Activated CD4-positive, alpha-beta T cell treated with anti-CD3 and anti-CD28 coated beads for 4 hours (primary cell): Measurements from ENCODE around the gene CYP3A4.
"Not testable (repeated sequence)": the region's sequence is repeated elsewhere in the genome, so short reads cannot be mapped to it uniquely, and the experiment has no call there.

Experiments
- DNase-seq, 2 donors: peaks; one replicate each; pipeline ENCODE4 v3.0.0-alpha.2; 2020

The CYP3A4 gene

DNA sequence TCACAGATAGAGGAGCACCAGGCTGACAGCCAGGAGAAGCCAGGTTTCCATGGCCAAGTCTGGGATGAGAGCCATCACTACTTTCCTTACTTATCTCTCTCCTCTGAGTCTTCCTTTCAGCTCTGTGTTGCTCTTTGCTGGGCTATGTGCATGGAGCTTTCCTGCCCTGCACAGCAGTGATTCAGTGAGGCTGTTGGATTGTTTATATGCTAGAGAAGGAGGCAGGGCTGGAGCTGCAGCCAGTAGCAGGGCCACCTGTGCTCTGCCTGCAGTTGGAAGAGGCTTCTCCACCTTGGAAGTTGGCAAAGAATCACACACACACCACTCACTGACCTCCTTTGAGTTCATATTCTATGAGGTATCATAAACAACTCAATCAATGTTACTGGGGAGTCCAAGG lies at the start of gene CYP3A4:
Gene CYP3A4 (minus strand): TSS at position 178 of the 400 bp plus-strand sequence. CDS start 103 bp downstream, at position 75.
- DNase-seq = no peak

DNA sequence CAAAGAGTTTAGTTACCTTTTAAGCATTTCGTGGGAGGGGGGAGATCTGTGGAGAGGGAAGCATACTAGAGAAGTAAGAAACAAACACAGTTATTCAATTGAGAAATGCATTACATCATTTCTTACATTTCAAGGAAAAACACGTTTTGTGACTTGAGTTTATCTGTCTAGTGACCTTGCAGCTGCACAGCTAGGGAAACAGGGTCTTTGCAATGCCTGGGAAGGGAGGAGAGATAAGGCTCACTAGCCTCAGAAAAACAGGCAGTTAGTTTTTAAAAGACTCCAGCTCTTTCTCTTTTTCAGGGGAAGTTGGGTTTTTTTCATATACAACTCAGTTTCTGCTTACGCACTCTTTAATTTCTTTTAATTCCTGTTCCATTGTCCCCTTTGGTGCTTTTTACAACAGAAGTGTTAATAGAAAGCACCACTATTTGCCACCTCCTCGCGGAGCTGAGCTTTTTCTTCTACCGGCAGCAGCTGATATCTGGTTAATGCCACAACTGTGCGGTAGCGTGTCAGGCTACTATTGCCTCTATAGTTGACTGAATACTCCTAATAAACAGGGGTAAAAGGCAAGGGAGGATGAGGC lies 49.4 kb upstream of the CYP3A4 start:
- no peak for DNase-seq

DNA sequence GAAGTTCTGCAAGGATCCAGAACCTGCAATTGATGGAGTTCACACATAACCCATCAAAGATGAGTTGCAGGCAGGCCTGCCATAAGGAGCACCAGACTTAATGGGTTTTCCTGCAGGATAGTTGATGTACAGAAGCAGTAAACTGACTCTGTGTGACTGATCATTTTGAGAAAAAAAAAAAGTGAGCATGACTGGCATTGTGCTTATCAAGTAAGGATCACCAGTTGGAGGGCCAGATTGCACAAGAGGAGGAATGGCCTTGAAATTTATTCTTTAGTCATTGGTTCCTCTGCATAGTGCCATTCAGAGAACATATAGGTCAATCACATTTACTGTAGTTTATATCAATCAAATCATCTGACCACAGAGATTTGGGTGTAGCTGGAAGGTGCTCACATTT lies 47.6 kb upstream of the CYP3A4 start:
- no peak for DNase-seq

DNA sequence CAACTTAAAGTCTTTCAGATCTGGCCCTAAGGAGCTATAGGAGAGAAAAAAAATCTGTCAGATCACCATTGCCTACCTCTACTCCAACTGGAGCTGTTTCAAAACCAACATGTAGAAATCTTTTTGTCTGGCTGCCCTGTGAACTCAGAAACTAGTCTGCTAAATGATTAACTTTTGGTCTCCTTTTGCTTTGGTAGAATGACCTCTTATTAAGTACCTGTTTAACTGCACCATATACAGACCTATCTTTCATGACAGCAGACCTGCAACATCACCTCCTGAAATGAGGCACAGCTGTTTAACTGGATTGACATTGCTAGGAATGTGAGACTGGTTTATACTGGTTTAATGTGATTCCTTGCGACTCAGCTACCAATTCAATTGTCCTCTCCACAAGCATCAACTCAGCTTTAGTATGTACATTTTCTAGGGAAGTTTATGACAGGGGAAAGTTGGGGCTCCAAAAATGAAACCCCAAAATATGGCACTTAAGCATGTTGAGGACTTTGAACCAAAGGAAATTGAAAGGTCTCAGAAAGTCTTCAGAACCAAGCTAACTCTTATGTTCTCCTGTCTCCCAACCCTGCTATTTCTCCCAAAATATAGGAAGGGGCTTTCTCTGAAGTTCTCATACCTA lies 45.7 kb upstream of the CYP3A4 start:
- DNase-seq = no peak

DNA sequence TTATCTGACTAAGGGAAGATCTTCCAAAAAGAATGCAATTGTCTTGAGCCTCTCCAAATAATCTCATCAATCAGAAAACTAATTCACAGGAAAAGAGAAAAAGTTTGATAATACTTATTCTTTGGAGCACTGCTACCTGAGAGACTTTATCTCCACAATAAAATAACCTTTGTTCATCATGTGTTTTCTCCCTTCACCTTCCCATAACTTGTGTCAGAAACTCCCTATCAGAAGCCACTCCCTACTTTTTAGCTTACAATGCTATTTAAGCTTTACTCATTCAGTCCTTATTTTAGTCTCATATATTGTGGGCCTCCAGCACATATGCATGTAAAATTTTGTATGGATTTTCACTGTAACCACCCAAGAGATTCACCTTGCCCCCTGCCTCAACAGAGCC lies 44.8 kb upstream of the CYP3A4 start:
- DNase-seq = no peak

DNA sequence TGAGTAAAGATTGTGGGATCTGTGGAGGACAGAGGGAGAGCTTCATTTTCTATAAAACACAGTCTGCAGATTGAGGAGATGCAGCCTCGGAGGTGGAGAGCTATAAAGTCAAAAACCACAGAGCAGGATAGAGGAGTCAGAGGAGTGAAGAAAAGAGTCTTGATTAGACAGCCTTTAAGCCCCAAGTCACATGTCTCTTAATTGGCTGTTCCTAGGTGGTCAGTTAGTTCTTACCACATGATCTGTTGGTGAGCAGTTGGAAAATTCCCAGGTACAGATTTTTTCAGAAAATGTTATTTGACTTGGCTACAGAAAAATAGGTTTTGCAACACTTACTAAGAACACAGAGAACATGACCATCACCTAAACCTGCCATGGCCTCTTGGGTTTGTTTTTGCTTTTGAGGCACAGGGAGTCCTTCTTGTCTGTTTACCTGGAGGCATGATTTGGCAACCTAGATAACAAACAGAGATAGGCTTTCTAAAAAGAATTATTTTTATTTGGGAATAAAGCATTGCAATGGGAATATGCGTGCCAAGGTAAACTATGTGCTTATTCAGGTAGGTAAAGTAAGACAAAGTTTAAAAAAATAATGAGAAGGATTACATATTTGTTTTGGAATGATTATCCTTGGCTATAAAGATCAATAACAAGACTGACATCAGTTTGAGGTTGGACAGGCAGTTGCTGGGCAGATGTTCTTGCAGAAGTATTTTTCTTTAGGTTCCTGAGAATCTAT lies 43.2 kb upstream of the CYP3A4 start:
- DNase-seq = no peak

DNA sequence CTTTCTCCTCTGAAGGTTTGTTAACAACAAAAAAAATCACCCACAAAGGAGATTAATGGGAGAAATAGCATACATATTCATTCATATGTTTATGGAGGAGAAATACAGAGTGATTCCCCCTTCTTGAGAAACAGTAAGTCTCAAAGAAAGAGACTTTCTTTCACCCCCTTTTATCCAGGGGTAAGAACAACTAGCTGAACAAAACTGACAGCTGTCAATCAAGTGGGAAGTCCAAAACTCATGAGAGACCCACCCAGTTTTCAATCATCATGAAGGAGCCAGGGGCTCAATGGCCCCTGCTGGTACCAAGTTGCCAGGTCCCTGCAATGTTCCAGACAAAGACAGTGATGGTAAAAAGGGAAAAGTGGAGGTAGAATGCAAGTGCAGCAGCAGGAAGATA lies 41.9 kb upstream of the CYP3A4 start:
- DNase-seq = no peak

DNA sequence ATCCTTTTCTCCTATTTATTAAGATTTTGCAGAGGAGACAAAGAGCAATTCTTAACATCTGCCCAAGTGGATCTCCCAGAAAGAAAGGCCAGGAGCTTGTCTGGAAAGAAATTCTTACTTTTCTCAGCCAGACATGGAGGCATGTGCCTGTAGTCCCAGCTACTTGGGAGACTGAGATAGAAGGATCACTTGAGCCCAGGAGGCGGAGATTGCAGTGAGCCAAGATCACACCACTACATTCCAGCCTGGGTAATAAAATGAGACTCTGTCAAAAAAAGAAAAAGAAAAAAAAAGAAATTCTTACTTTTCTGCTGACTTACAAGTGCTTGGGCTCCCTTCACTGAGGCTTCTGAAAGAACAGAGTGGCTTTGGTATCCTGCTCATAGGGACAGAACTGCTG lies 41.5 kb upstream of the CYP3A4 start:
- DNase-seq = no peak

DNA sequence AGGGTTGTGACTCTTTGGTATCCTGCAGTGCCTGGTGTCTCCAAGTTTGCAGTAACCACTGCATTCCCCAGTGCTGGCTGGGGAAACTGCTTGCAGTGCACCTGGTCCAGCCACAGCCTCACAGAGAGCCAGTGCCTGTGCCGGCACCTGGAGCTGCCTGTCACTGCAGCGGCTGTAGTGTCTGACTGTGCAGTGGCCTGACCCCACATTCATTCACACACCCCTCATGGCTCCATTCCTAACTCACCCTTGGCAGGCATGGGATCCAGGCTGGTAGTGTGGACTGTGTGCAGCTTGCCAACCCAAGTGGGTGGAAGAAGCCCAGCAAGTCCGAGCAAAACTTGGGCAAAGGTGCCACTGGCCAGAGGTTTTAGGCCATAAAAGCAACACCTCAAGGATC lies 40.1 kb upstream of the CYP3A4 start:
- no peak for DNase-seq

DNA sequence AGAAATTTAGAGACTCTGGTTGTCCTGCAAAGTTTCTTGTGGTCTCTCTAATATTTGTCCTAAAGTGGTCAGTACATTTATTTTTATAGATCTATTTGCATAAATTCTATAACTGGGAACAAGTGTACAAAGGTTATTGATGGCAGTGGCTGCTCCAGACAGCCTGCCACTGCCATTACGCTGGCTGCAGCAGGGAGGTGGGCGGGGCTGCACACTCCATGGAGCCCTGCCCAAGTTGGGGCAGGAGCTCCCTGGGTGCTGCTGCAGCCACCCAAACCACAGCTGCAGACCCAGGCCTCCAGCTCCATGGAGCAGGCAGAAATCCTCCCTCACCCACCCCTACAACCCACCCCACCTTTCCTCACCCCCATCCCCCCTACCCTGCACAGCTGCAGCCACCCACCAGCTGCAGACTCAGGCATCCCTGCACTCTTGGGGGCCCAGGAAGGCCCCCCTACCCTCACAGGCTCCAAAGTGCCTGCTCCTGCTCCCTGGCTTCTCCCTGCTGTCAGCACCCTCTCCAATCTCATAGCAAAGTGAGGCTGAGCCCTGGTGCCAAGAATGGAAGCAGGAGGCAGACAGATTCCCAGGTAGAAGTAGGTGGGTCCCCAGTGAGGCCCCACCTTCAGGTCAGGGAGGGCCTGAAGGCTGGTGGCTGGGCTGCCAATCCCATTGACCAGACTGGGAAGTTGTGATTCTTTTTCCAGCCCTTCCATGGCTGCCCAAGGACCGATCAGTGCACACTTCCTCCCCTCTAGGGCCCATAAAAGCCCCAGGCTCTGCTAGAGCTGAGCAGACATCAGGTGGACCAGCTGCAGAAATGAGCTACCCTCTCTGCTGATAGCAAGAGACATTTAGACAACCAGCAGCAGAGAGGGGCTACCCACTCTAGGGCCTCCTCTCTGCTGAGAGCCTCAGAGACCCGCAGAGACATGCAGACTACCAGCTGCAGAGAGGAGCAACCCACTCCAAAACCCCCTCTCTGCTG lies 39.0 kb upstream of the CYP3A4 start:
- no peak for DNase-seq

DNA sequence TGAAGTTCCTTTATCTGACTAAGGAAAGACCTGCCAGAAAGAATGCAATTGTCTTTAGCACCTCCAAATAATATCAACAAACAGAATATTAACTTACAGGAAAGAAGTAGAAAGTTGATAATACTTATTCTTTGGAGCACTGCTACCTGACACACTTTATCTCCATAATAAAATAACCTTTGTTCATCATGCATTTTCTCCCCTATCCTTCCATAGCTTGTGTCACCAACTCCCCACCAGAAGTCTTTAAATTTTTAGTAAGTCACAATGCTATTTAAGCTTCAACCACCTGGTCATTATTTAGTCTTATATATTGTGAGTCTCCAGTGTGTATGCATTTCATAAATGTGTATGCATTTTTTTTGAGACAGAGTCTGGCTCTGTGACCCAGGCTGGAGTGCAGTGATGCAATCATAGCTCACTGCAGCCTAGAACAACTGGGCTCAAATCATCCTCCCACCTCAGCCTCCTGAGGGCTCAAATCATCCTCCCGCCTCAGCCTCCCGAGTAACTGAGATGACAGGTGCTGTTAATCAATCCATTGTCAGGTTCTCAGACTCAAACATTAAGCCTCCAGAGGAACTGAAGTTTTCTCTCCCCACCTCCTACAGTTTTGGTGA lies 36.5 kb upstream of the CYP3A4 start:
- DNase-seq = no peak

DNA sequence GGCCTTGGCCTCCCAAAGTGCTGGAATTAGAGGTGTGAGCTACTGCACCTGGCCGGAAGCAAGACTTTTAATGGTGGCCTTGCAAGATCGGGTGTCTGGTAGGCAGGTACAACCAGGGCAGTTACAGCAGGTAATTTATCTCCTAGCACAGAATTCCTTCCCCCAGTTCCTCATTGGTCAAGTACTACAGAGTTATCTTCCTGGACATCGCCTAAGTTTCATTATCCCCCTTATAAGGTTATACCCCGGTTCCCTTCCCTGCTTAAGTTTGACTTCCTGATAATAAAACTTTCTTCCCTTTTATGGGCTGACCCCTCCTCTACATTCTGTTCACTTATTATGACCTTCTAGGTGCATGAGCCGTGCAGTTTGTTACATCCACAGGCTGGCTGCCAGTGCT lies 24.8 kb upstream of the CYP3A4 start:
- DNase-seq = no peak

DNA sequence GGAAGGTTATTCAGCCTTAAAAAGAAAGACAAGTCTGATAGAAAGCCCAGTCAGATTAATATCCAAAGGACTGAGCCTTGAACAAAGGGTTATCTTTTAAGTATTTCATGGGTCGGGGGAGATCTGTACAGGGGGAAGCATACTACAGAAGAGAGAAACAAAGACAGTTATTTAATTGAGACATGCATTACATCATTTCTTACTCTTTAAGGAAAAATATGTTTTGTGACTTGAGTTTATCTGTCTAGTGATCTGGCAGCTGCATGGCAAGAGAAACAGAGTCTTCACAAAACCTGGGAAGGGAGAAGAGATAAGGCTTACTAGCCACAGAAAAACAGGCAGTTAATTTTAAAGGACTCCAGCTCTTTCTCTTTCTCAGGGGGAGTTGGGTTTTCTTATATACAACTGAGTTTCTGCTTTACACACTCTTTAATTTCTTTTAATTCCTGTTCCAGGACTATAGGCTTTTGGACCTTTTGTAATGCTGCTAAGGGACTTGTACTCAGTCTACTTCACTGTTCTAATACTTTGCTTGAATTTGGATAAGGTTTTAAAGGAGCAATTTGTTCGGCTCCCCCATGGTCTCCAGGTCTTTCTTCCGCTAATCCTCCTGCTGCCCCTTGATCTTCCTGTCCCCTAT lies 23.0 kb upstream of the CYP3A4 start:
- no peak for DNase-seq

DNA sequence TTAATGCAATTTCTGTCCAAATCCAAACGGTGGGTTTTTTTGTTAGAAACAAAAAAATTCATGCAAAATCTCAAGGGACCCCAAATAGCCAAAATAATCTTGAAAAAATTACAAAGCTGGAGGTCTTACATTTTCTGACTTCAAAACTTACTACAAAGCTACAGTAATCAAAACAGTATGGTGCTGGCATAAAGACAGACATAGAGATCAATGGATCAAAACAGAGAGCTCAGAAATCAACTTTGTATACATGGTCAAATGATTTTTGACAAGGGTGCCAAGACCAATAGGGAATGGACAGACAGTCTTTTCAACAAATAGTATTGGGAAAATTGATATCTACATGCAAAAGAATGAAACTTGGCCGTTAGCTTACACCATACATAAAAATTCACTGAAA lies 21.7 kb upstream of the CYP3A4 start:
- DNase-seq = no peak

DNA sequence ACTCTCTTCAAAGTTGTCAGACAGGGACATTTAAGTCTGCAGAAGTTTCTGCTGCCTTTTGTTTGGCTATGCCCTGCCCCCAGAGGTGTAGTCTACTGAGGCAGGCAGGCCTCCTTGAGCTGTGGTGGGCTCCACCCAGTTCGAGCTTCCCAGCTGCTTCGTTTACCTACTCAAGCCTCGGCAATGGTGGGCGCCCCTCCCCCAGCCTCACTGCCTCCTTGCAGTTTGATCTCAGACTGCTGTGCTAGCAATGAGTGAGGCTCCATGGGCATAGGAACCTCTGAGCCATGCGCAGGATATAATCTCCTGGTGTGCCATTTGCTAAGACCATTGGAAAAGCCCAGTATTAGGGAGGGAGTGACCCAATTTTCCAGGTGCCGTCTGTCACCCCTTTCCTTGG lies 19.1 kb upstream of the CYP3A4 start:
- DNase-seq = not testable (repeated sequence)

DNA sequence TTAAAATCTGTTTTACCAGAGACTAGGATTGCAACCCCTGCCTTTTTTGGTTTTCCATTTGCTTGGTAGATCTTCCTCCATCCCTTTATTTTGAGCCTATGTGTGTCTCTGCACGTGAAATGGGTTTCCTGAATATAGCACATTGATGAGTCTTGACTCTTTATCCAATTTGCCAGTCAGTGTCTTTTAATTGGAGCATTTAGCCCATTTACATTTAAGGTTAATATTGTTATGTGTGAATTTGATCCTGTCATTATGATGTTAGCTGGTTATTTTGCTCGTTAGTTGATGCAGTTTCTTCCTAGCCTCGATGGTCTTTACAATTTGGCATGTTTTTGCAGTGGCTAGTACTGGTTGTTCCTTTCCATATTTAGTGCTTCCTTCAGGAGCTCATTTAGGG lies 17.4 kb upstream of the CYP3A4 start:
- not testable (repeated sequence) for DNase-seq

DNA sequence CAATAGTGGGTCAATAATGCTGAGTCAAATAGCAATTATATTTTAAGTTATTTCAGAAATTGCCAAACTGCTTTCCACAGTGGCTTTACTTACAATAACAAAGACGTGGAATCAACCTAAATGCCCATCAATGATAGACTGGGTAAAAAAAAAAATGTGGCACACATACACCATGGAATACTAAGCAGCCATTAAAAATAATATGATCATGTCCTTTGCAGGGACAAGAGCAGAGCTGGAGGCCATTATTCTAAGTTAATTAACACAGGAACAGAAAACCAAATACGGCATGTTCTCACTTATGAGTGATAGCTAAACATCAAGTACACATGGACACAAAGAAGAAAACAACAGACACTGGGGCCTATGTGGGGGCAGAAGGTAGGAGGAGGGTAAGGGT lies 15.0 kb upstream of the CYP3A4 start:
- DNase-seq = no peak

DNA sequence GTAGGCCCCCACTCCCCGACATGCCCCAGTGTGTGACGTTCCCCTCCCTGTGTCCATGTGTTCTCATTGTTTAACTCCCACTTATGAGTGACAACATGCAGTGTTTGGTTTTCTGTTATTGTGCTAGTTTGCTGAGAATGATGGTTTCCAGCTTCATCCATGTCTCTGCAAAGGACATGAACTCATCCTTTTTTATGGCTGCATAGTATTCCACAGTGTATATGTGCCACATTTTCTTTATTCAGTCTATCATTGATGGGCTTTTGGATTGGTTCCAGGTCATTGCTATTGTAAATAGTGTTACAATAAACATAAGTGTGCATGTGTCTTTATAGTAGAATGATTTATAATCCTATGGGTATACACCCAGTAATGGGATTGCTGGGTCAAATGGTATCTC lies 11.9 kb upstream of the CYP3A4 start:
- not testable (repeated sequence) for DNase-seq

DNA sequence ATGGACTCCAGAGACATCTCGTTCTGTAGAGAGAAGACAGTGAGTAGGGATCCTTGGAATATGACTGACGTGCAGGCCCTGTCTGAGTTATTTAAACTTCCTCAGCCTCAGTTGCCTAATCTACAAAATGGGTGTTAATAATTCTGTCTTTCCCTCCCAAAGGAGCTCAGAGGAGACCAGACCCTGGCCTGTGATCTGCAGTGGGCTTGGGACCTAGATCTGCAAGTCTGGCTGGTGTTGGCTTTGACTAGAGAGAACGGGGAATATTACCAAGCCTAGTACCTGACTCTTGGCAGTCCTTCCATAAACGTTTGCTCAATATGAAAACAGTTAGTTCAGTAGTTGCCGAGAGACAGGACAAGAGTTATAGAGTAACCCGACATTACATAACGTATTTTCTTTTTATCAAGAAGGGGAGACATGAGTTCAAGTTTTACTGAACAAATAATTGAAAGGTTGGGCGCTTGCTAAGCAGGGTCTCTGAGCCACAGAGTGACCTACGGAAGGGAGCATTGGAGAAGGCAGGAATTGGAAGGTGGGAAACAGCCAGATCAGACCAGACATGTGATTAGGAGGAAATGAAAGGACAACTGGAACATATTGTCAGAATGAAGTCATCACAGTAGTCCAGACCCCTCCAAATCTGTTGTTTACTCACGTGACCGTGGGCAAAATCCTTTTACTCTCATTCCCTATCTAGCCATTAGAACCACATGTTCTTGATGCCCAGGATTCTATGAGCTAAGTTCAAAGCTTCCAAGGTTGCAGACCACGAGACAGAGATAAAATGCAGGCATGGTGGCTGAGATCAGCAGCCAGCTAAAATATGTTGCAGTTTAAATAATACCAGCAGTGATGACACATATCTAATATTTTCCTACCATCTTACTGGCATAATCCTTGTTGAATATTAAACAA lies 10.9 kb upstream of the CYP3A4 start:
- DNase-seq = no peak

DNA sequence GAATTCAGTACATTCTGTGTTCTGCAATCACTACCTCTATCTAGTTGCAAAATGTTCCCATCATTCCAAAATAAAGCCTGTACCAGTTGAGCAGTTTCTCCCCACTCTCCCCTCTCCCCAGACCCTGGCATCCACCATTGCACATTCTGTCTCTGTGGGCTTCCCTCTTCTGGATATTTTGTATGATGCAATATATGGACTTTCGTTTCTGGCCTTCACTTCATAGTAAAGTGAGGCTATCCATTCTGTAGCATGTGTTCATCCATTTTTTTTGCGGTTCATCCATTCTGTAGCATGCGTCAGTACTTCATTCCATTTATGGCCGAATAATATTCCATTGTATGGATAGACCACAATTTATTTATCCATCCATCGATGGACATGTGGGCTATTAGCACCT lies 9.5 kb upstream of the CYP3A4 start:
- no peak for DNase-seq

DNA sequence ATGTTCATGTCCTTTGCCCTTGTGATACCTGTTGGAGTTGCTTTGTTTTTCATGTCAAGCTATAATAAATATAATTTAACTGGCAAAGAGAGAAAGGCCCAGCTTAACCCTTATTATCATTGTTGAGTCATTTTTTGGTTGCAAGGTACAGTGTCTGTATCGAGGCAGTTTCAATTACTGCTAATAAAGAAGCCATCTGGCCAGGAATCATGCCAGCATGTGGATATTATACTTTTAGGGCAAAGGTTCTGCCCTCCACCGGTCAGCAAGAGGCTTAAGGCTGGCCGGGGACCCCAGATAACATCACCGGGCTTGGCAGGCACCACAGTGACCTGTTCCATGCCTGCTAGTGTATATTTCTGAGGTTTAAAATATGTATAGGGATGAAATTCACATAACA lies 9.0 kb upstream of the CYP3A4 start:
- no peak for DNase-seq
